ENCODE measurements around the gene SLC4A11. TPM values are rescaled to one million over a fixed set of nuclear protein-coding genes. Genes with fewer than 3 reads are reported as not detected.

SLC4A11 gene
- total RNA-seq, 2 experiments from 2014 or later = 0.08 to 0.60 TPM

DNA sequence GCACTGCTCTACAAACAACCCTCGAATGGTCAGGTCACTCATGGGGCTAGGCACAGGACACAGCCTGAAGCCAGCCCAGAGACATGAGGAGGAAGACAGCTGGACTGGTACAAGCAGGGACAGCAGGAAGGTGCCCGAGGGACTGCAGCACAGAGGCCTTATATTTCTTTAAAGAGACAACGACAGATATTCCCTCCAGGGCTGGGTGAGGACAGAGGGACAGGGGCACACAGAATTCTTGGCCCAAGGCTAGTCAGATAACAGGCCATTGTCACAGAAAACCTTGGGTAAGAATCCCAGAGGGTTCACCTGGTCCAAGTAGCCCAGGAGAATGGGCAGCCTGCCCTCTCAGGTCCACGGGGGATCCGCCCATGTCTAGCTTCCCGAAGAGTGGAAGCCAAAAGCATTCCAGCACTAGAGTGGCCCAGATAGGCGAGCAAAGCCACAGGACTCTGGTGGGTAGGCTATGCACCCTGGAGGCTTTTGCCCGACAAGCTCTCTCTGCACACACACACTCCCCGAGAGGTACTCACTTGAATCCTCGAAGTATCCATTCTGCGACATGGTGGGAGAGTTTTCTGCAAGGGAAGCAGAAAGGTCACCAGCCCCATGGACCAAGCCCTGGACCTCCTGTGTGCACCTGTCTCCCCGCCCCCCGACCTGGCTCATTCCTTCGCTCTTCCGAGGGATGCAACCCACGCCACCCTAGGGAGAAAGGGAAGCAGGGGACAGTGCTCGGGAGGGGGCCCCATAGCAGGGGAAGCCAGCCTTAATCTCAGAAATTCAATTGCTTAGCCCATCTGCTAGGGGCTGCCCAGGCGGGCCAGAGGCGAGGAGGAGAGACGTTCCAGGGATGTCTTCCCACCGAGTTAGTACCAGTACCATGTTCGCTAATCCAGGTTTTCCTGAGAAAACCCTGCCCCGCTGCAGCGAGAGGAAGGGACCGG, 1.7 kb downstream of the SLC4A11 start:
- Mint-ChIP-seq H3K36me3 (ENCODE audit: low read depth) (no peaks in the 10 kb centered on the region), H3K9me3 (no peaks in the 10 kb centered on the region), H3K4me1 (ENCODE audit: low read depth) (peaks cover 6% of the 10 kb centered on the region), H3K4me3 (peak overlapping the region; percentile 72), H3K27ac (no peak overlapping the region), H3K27me3 (peaks cover 59% of the 10 kb centered on the region)
- peaks cover 0 to 24% of the 10 kb centered on the region in 2 experiments for H3K9me3 ChIP-seq (ENCODE audit: control insufficient read depth in 1 of 2, insufficient read depth in 1 of 2, low read length in 2 of 2)
- H3K36me3 ChIP-seq (ENCODE audit: insufficient read depth, low read length) = no peaks in the 10 kb centered on the region
- ChIA-PET POLR2A (no interaction called here), CTCF (no interaction called here)
- ATAC-seq (ENCODE audit: poor library complexity) (no peak), DNase-seq (no peak)
- no peak overlapping the region for H3K27ac ChIP-seq (ENCODE audit: low read depth in 1 of 2, low read length in 2 of 2)
- TF ChIP-seq, protein P1, sequence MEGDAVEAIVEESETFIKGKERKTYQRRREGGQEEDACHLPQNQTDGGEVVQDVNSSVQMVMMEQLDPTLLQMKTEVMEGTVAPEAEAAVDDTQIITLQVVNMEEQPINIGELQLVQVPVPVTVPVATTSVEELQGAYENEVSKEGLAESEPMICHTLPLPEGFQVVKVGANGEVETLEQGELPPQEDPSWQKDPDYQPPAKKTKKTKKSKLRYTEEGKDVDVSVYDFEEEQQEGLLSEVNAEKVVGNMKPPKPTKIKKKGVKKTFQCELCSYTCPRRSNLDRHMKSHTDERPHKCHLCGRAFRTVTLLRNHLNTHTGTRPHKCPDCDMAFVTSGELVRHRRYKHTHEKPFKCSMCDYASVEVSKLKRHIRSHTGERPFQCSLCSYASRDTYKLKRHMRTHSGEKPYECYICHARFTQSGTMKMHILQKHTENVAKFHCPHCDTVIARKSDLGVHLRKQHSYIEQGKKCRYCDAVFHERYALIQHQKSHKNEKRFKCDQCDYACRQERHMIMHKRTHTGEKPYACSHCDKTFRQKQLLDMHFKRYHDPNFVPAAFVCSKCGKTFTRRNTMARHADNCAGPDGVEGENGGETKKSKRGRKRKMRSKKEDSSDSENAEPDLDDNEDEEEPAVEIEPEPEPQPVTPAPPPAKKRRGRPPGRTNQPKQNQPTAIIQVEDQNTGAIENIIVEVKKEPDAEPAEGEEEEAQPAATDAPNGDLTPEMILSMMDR (IDR thresholded peaks at IDR 0.05) = no peak
- peak overlapping the region; percentile 59 for H3K4me3 ChIP-seq (ENCODE audit: low read length)
- H3K27me3 ChIP-seq (ENCODE audit: control insufficient read depth in 1 of 2, insufficient read depth in 2 of 2, low read length in 2 of 2) = peaks cover 49 to 51% of the 10 kb centered on the region in 2 experiments
- H3K4me1 ChIP-seq (ENCODE audit: insufficient read depth, low read length) = peaks cover 24% of the 10 kb centered on the region
- intact Hi-C loops (cut with DNase I, micrococcal nuclease) = no loop called here

DNA sequence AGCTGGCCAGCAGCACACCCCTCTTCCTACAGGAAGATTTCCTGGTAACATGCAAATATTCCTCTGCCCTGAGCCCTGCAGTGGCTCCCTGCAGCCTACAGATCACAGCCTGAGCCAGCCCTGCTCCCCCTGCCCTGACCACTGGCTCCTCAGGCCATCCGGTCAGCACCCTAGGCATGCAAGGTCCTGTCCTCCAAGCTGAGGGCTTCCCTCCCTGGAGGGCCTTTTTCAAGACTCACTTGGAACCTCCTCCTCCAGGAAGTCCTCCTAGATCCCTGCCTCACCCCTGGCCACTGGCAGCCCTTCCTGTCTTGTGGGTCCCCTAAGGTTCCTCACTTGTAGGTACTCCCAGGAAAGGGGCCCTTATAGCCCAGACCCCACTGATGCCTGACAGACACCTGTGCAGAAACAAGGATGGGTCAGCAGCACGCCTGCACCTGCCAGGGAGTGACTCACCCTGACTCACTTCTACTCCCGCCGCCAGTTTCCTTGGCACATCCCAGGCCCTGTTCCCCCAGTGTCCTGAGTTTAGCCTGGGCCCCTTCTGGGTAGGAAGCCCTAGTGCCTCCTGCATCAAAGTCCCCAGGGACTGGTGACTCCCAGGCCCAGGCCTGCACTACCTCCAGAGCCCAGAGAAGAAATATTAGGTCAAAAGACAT, 3.2 kb downstream of the SLC4A11 start:
- Mint-ChIP-seq H3K4me3 (peak overlapping the region; percentile 44), H3K27ac (no peak overlapping the region), H3K4me1 (ENCODE audit: low read depth) (peaks cover 6% of the 10 kb centered on the region), H3K36me3 (ENCODE audit: low read depth) (no peaks in the 10 kb centered on the region), H3K9me3 (no peaks in the 10 kb centered on the region), H3K27me3 (peaks cover 48% of the 10 kb centered on the region)
- ChIA-PET POLR2A (no interaction called here), CTCF (no interaction called here)
- Histone ChIP-seq H3K27ac (ENCODE audit: low read depth in 1 of 2, low read length in 2 of 2) (no peak overlapping the region), H3K4me3 (ENCODE audit: low read length) (no peak overlapping the region), H3K4me1 (ENCODE audit: insufficient read depth, low read length) (peaks cover 24% of the 10 kb centered on the region), H3K9me3 (ENCODE audit: control insufficient read depth in 1 of 2, insufficient read depth in 1 of 2, low read length in 2 of 2) (peaks cover 0 to 24% of the 10 kb centered on the region in 2 experiments), H3K36me3 (ENCODE audit: insufficient read depth, low read length) (no peaks in the 10 kb centered on the region), H3K27me3 (ENCODE audit: control insufficient read depth in 1 of 2, insufficient read depth in 2 of 2, low read length in 2 of 2) (peaks cover 45 to 51% of the 10 kb centered on the region in 2 experiments)
- no peak for DNase-seq
- intact Hi-C loops (cut with DNase I, micrococcal nuclease) = no loop called here
- ATAC-seq (ENCODE audit: poor library complexity) = no peak
- TF ChIP-seq, protein P1 (IDR thresholded peaks at IDR 0.05) = no peak

DNA sequence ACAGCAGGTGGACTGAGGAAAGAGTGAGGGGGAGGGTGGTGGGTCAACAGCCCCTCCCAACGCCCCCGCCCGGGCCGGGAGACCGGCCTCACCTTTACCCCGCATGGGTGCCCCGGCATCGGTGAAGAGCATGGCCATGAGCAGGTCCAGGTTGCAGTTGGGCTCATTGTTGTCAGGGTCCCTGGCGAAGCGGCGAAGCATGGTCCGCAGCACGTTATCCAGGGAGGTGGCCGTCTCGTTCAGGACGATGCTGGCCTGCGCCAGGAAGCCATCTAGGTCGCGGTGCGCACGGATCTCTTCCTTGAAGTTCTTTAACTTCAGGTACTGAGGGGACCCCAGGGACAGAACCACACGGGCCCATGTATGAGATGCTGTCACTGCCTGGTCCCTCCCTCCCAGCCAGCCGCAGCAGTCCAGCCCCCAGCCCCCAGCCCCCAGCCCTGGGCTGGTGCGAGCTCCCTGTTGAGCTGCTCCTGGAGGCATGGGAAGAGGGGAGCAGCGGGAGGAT, 4.9 kb downstream of the SLC4A11 start:
- H3K9me3 ChIP-seq (ENCODE audit: control insufficient read depth in 1 of 2, insufficient read depth in 1 of 2, low read length in 2 of 2) = peaks cover 0 to 11% of the 10 kb centered on the region in 2 experiments
- peaks cover 29 to 39% of the 10 kb centered on the region in 2 experiments for H3K27me3 ChIP-seq (ENCODE audit: control insufficient read depth in 1 of 2, insufficient read depth in 2 of 2, low read length in 2 of 2)
- intact Hi-C loops (cut with DNase I, micrococcal nuclease) = no loop called here
- H3K4me1 ChIP-seq (ENCODE audit: insufficient read depth, low read length) = peaks cover 14% of the 10 kb centered on the region
- Mint-ChIP-seq H3K4me1 (ENCODE audit: low read depth) (no peaks in the 10 kb centered on the region), H3K4me3 (no peak overlapping the region), H3K9me3 (no peaks in the 10 kb centered on the region), H3K27ac (no peak overlapping the region), H3K27me3 (peaks cover 35% of the 10 kb centered on the region), H3K36me3 (ENCODE audit: low read depth) (no peaks in the 10 kb centered on the region)
- ChIA-PET POLR2A (no interaction called here), CTCF (no interaction called here)
- no peak overlapping the region for H3K27ac ChIP-seq (ENCODE audit: low read depth in 1 of 2, low read length in 2 of 2)
- H3K36me3 ChIP-seq (ENCODE audit: insufficient read depth, low read length) = no peaks in the 10 kb centered on the region
- H3K4me3 ChIP-seq (ENCODE audit: low read length) = no peak overlapping the region
- no peak for ATAC-seq (ENCODE audit: poor library complexity)
- TF ChIP-seq, protein P1 (IDR thresholded peaks at IDR 0.05) = no peak
- DNase-seq = no peak

Measured in CD4-positive, alpha-beta T cell (primary cell).